Immature natural killer cell (primary cell): ENCODE results near the gene KIF12. TPM values are rescaled to one million over a fixed set of nuclear protein-coding genes. Genes with fewer than 3 reads are reported as not detected.
"Not testable (repeated sequence)": the region's sequence is repeated elsewhere in the genome, so short reads cannot be mapped to it uniquely, and the experiment has no call there.

Experiments used
- DNase-seq, 3 donors: peaks; one replicate each; pipeline ENCODE4 v3.0.0; 2022; ENCODE audit warnings: mixed read lengths in 1 of 3
- H3K27ac Mint-ChIP-seq, 6 donors: one replicate each; pipeline ENCODE4 v1.8.0; 2020; ENCODE audit warnings: mixed read lengths in 6 of 6, mild to moderate bottlenecking in 5 of 6, inconsistent platforms in 4 of 6, moderate library complexity in 3 of 6
- H3K27me3 Mint-ChIP-seq, 3 donors: one replicate each; pipeline ENCODE4 v1.8.0; 2020 to 2021; ENCODE audit warnings: low read depth in 3 of 3, mild to moderate bottlenecking in 3 of 3, mixed read lengths in 3 of 3, moderate library complexity in 3 of 3, inconsistent platforms in 1 of 3
- H3K36me3 Mint-ChIP-seq, 3 donors: one replicate each; pipeline ENCODE4 v1.8.0; 2020; ENCODE audit warnings: mixed read lengths in 3 of 3, inconsistent platforms in 2 of 3, mild to moderate bottlenecking in 2 of 3
- H3K4me1 Mint-ChIP-seq, 2 donors: one replicate each; pipeline ENCODE4 v1.8.0; 2020; ENCODE audit warnings: inconsistent platforms in 2 of 2, mild to moderate bottlenecking in 2 of 2, mixed read lengths in 2 of 2, moderate library complexity in 1 of 2
- H3K4me3 Mint-ChIP-seq, 5 donors: one replicate each; pipeline ENCODE4 v1.8.0; 2020; ENCODE audit warnings: mild to moderate bottlenecking in 5 of 5, mixed read lengths in 5 of 5, inconsistent platforms in 3 of 5, moderate library complexity in 3 of 5
- H3K9me3 Mint-ChIP-seq, 6 donors: one replicate each; pipeline ENCODE4 v1.8.0; 2020; ENCODE audit warnings: mild to moderate bottlenecking in 6 of 6, mixed read lengths in 6 of 6, inconsistent platforms in 4 of 6, moderate library complexity in 3 of 6
- polyA plus RNA-seq, 3 donors: library from polyadenylated mRNA; unstranded; fragments of 300-500 nt; fragmentation: Illumina TruSeq; gene quantifications; one replicate each; pipeline ENCODE4 v1.2.3, GENCODE V29; 2021

KIF12 gene
- polyA plus RNA-seq, 3 donors from 2014 or later, result not detected

DNA sequence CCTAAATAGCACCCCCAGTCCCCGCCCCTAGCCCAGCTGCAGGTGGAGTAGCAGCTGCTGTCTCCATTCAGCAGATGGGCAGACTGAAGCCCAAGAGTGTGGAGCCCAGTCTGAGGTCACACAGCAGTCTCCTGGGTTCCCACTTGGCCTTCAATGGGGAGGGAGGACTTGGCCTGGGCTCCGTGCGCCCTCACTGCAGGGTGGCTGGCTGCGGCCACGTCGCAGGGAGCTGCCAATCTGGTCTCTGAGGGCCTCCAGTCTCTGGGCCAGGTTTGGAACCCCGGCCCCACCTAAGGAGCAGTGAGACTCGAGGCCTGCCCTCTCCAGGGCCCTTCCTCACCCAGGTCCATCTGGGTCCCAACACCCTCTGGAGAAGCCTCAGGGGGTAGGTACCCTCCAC lies 7.4 kb downstream of the KIF12 start:
- Mint-ChIP-seq H3K27me3 (peaks cover 4 to 10% (median 4%) of the 10 kb centered on the region in 3 donors), H3K36me3 (no peaks in the 10 kb centered on the region), H3K27ac (no peak overlapping the region), H3K9me3 (no peaks in the 10 kb centered on the region), H3K4me3 (no peak overlapping the region), H3K4me1 (no peaks in the 10 kb centered on the region)
- no peak for DNase-seq

- Mint-ChIP-seq H3K27me3 (peaks cover 2 to 4% (median 3%) of the 10 kb centered on the region in 3 donors), H3K36me3 (no peaks in the 10 kb centered on the region), H3K9me3 (no peaks in the 10 kb centered on the region), H3K27ac (no peak overlapping the region), H3K4me3 (no peak overlapping the region), H3K4me1 (no peaks in the 10 kb centered on the region)
- DNase-seq, result no peak
These were observed 8.3 kb downstream of the KIF12 start for GRCh38 chr9:114090798-114091197.

- no peak overlapping the region for H3K4me3 Mint-ChIP-seq
- H3K36me3 Mint-ChIP-seq, result no peaks in the 10 kb centered on the region
- no peaks in the 10 kb centered on the region for H3K9me3 Mint-ChIP-seq
- DNase-seq, result no peak
- peak overlapping the region in 1 of 6 donors; percentile 65 for H3K27ac Mint-ChIP-seq
- H3K27me3 Mint-ChIP-seq, result peaks cover 0 to 2% (median 2%) of the 10 kb centered on the region in 3 donors
- no peaks in the 10 kb centered on the region for H3K4me1 Mint-ChIP-seq
These were observed 9.8 kb downstream of the KIF12 start for GRCh38 chr9:114089206-114089840.

DNA sequence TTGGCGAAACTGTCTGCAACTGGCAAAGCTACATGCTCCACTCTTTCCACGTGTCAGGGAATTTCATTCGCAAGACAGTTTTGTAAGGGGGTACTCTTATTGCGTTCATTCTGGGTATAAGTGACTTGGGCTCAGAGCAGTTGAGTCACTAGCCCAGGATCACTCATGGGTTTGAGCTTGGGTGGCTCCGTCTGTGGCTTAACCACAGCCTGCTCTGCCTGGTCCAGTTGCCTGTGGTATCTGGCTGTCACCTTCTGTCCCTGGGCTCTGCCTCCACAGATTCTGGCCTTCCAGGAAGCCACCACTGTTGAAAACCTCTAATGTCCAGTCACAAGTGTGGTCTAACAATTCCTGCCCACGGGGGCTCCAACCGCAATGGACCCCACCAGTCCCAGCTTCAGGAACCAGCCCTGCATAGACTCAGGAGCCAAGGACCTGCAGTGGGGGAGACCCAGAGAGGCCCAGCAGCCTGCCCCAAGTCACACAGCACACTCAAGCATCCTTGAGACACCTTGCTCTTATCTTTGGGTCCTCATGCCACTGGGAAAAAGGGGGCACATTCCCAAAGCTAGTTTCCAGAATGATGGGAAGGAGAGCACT lies 10.4 kb downstream of the KIF12 start:
- Mint-ChIP-seq H3K36me3 (no peaks in the 10 kb centered on the region), H3K4me3 (no peak overlapping the region), H3K9me3 (no peaks in the 10 kb centered on the region), H3K27ac (no peak overlapping the region), H3K27me3 (peaks cover 0 to 2% (median 2%) of the 10 kb centered on the region in 3 donors), H3K4me1 (no peaks in the 10 kb centered on the region)
- DNase-seq, result no peak

DNA sequence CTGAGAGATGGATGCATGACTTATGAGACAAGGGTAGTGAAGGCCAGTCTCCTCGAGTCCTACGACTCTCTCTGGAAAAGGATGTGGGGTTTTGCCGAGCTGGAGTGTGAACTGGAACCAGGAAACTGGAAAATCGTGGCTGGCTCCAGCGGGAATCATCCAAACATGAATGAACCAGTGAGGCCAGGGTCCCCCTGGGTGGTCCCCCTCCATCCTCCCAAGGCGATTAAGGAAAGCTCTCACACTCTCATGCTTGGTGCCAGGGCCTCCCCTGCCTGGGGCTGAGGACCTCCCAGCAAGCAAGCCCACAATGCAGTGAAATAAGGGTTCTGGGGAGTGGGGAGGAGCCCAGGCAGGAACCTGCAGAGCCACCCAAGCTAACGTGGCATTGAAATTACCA lies 11.4 kb downstream of the KIF12 start:
- Mint-ChIP-seq H3K9me3 (no peaks in the 10 kb centered on the region), H3K27me3 (peaks cover 0 to 2% (median 2%) of the 10 kb centered on the region in 3 donors), H3K4me1 (no peaks in the 10 kb centered on the region), H3K4me3 (no peak overlapping the region), H3K36me3 (no peaks in the 10 kb centered on the region), H3K27ac (no peak overlapping the region)
- no peak for DNase-seq

- Mint-ChIP-seq H3K4me1 (no peaks in the 10 kb centered on the region), H3K27ac (no peak overlapping the region), H3K4me3 (no peak overlapping the region), H3K27me3 (peaks cover 0 to 4% (median 2%) of the 10 kb centered on the region in 3 donors), H3K36me3 (no peaks in the 10 kb centered on the region), H3K9me3 (no peaks in the 10 kb centered on the region)
- DNase-seq, result no peak
These were observed 12.5 kb downstream of the KIF12 start for GRCh38 chr9:114086607-114087006.

DNA sequence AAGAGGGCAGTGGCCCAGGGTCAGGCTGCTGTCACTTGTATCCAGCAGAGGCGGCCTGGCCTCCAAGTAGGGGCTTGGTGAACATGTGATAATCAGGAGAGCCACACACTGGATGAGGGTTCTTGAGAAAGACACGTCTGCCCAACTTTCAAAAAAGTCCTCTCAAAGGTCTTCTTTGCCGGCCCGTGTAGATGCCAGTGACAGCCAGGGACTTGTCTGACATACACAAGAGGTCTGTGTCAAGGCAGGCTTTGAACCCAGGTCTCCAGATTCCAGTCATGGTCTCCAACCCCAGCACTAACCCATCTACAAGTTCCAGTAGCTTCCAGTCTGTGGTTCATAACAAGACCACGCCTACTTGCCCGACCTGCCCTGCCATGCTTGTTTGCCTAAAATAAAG lies 13.1 kb downstream of the KIF12 start:
- peaks cover 0 to 4% (median 2%) of the 10 kb centered on the region in 3 donors for H3K27me3 Mint-ChIP-seq
- no peaks in the 10 kb centered on the region for H3K9me3 Mint-ChIP-seq
- no peaks in the 10 kb centered on the region for H3K36me3 Mint-ChIP-seq
- H3K4me3 Mint-ChIP-seq, result no peak overlapping the region
- no peaks in the 10 kb centered on the region for H3K4me1 Mint-ChIP-seq
- H3K27ac Mint-ChIP-seq, result no peak overlapping the region
- no peak for DNase-seq

GRCh38 chr9:114085387-114085789 lies 13.7 kb downstream of the KIF12 start:
- no peak overlapping the region for H3K27ac Mint-ChIP-seq
- no peaks in the 10 kb centered on the region for H3K9me3 Mint-ChIP-seq
- H3K4me3 Mint-ChIP-seq, result no peak overlapping the region

DNA sequence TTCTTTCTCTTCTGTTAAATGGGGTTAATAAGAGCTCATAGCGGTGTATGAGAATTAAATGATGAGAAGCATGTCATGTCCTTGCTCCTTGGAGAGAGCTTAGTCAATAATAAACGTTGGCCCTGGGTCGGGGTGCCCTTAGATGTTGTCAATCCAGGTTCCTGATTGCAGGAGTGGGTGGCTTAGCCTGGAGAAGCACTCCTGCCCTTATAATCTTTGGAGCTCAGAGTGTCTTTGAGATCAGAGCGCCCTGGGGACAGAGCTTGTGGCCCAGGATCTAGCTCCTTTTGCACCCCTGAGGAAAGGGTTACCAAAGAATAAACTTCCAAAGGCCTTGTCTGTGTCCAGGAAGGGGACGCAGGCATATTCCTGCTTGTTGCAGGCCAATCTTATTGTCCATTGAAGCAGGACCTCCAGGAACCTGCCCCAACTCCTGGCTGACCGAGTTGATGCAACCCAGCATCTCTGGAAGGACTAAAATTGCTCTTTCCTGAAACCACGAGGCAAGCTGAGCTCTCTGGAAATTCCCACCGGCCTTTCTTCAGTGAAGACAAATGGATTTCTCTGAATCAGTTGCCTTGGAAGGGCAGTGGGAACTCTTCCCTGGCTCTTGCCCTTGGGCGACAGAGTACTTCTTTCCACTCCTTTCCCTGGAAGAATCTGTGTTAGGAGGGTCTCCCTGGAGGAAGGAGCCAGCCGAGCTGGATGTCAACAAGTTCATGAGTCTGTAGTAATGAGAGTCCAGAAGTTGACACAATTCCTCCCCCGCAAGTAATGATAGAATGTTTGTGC lies 14.6 kb downstream of the KIF12 start:
- H3K36me3 Mint-ChIP-seq, result no peaks in the 10 kb centered on the region
- H3K4me3 Mint-ChIP-seq, result no peak overlapping the region
- DNase-seq, result no peak
- H3K4me1 Mint-ChIP-seq, result no peaks in the 10 kb centered on the region
- H3K27ac Mint-ChIP-seq, result no peak overlapping the region
- no peaks in the 10 kb centered on the region for H3K9me3 Mint-ChIP-seq
- peaks cover 0 to 4% (median 0%) of the 10 kb centered on the region in 3 donors for H3K27me3 Mint-ChIP-seq

More at GRCh38 chr9:114085387-114085789, 13.7 kb downstream of the KIF12 start:
- Mint-ChIP-seq H3K4me1 (no peaks in the 10 kb centered on the region), H3K36me3 (no peaks in the 10 kb centered on the region), H3K27me3 (peaks cover 0 to 4% (median 0%) of the 10 kb centered on the region in 3 donors)
- no peak for DNase-seq

GRCh38 chr9:114083666-114084065 lies 15.4 kb downstream of the KIF12 start:
- H3K36me3 Mint-ChIP-seq, result no peaks in the 10 kb centered on the region
- DNase-seq, result no peak
- H3K27me3 Mint-ChIP-seq, result peaks cover 0 to 2% (median 2%) of the 10 kb centered on the region in 3 donors
- H3K27ac Mint-ChIP-seq, result no peak overlapping the region
- H3K9me3 Mint-ChIP-seq, result no peaks in the 10 kb centered on the region
- H3K4me3 Mint-ChIP-seq, result no peak overlapping the region
- no peaks in the 10 kb centered on the region for H3K4me1 Mint-ChIP-seq

DNA sequence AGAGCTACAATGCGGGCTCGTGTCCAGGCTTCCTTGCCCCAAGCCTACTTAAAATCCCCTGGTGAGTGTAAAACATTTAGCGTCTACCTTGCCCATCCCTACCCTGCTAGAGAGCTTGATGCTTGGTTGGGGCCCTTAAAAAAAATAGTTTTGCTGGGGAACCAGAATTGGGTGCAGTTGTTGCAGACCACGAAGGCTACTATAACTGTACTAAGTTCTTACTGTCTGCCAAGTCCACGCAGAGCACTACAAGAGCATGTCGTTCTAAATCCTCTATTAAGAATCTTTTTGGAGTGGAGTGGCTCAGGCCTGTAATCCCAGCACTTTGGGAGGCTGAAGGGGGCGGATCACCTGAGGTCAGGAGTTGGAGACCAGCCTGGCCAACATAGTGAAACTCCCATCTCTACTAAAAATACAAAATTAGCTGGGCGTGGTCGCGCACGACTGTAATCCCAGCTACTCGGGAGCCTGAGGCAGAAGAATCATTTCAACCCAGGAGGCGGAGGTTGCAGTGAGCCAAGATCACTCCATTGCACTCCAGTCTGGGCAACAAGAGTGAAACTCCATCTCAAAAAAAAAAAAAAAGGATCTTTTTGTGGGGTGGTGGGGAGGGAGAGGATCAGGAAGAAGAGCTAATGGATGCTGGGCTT lies 16.2 kb downstream of the KIF12 start:
- H3K4me3 Mint-ChIP-seq, H3K4me1 Mint-ChIP-seq, H3K27ac Mint-ChIP-seq, H3K36me3 Mint-ChIP-seq, H3K9me3 Mint-ChIP-seq, DNase-seq, H3K27me3 Mint-ChIP-seq: not testable (repeated sequence)

DNA sequence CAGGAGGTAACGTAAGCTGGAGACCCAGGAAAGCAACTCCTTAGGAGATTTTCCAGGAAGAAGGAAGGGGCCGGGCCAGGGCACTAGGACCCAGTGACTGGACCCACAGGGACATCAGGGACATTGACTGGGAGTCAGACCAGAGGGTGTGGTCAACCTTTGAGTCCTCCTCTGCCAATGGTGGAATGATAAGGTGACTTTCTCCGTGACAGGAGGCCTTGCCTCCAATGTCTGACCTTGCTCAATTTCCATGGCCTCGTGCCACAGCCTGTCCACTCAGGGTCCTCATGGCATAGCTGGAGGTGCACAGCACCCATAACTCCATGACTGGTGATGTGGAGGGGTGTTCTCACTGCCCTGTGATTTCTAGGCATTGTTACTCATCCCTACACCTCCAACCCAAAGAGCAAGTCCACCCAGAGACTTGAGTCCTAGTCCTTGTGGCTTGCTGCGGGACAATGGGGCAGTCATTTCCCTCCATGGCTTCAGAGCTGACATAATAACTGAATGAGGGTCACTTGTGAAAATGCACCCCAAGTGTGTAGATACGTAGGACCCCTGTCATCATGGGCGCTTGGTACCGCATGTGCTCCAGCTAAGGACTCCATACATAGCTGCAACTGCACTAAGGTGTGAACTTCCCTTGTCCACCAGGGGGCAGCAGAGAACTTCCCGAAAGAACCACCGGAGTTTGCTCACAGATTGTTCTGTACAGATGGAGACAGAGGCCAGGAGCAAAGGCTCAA lies 16.9 kb downstream of the KIF12 start:
- no peaks in the 10 kb centered on the region for H3K36me3 Mint-ChIP-seq
- peaks cover 0 to 2% (median 2%) of the 10 kb centered on the region in 3 donors for H3K27me3 Mint-ChIP-seq
- DNase-seq, result peak; percentile 55 to 68 (median 63)
- H3K9me3 Mint-ChIP-seq, result no peaks in the 10 kb centered on the region
- no peaks in the 10 kb centered on the region for H3K4me1 Mint-ChIP-seq
- no peak overlapping the region for H3K4me3 Mint-ChIP-seq
- H3K27ac Mint-ChIP-seq, result no peak overlapping the region

DNA sequence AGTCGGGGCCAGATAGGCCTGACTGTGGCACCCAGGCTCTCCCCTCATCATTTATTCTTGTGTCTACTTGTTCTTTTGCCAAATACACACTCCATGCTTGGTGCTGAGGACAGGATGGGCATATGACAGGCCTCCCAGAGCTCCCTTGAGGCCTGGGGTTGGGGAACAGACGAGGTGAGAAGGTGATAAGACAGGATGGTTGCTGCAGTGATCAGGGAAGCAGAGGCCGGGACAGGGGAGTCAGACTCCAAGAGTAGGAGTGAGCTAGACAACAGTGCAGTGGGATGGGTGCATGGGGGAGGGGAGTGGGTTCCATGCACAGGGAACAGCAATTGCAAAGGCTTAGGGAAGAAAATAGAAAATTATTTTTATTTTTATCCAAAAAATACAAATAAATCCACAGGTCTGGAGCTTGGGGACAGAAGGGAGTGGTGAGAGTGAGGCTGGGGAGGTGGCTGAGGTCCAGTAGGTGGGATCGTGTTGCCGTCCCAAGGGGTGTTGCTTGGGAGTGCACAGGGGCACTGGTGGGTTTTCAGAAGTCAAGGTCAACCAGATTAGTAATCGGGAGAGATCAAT lies 17.6 kb downstream of the KIF12 start:
- Mint-ChIP-seq H3K27ac (no peak overlapping the region), H3K9me3 (no peaks in the 10 kb centered on the region), H3K4me1 (no peaks in the 10 kb centered on the region), H3K4me3 (no peak overlapping the region), H3K36me3 (no peaks in the 10 kb centered on the region), H3K27me3 (peaks cover 2 to 4% (median 2%) of the 10 kb centered on the region in 3 donors)
- DNase-seq, result no peak
